GM21576 (cell line): ENCODE measurements around the gene ATP8A2.

ENCODE experiments used
- ATAC-seq: cut with Tn5 transposase; IDR thresholded peaks from one replicate; pipeline ENCODE4 v1.9.1; 2021; ENCODE audit warnings: mild to moderate bottlenecking, moderate library complexity; ENCODE audit not compliant: unreplicated experiment

ATP8A2 gene

GRCh38 chr13:25844559-25845434, 473.0 kb downstream of the ATP8A2 start:
- ATAC-seq, result no peak

GRCh38 chr13:25846222-25846984, 474.6 kb downstream of the ATP8A2 start:
- no peak for ATAC-seq

GRCh38 chr13:25847145-25847544, 475.4 kb downstream of the ATP8A2 start:
- no peak for ATAC-seq

- ATAC-seq, result no peak
These were observed 476.2 kb downstream of the ATP8A2 start for GRCh38 chr13:25847635-25848626.

GRCh38 chr13:25848812-25849745, 477.3 kb downstream of the ATP8A2 start:
- ATAC-seq, result no peak

GRCh38 chr13:25857830-25858229, 486.1 kb downstream of the ATP8A2 start:
- no peak for ATAC-seq

- no peak for ATAC-seq
These were observed 487.8 kb downstream of the ATP8A2 start for GRCh38 chr13:25859528-25859927.

GRCh38 chr13:25860265-25860664, 488.5 kb downstream of the ATP8A2 start:
- no peak for ATAC-seq

GRCh38 chr13:25860862-25861261, 489.1 kb downstream of the ATP8A2 start:
- ATAC-seq, result no peak

- no peak for ATAC-seq
These were observed 490.4 kb downstream of the ATP8A2 start for GRCh38 chr13:25862156-25862555.

GRCh38 chr13:25864116-25864515, 492.3 kb downstream of the ATP8A2 start:
- ATAC-seq, result no peak

GRCh38 chr13:25864936-25865335, 493.2 kb downstream of the ATP8A2 start:
- no peak for ATAC-seq

GRCh38 chr13:25865391-25865790, 493.6 kb downstream of the ATP8A2 start:
- ATAC-seq, result no peak

- ATAC-seq, result no peak
These were observed 495.3 kb downstream of the ATP8A2 start for GRCh38 chr13:25867038-25867437.

- no peak for ATAC-seq
These were observed 496.7 kb downstream of the ATP8A2 start for GRCh38 chr13:25868490-25868889.

- no peak for ATAC-seq
These were observed 498.2 kb downstream of the ATP8A2 start for GRCh38 chr13:25869941-25870340.

GRCh38 chr13:25871389-25872125, 499.8 kb downstream of the ATP8A2 start:
- no peak for ATAC-seq

GRCh38 chr13:25872481-25873241, 500.9 kb downstream of the ATP8A2 start:
- no peak for ATAC-seq
